ENCODE data around the gene NAP1L2.
A peak's percentile ranks its signal among the peaks of the same experiment; 100 is the strongest.
"Not testable (repeated sequence)": the region's sequence is repeated elsewhere in the genome, so short reads cannot be mapped to it uniquely, and the experiment has no call there.

NAP1L2 gene

GRCh38 chrX:73214426-73215094 is at the start of gene NAP1L2:
Gene NAP1L2 (minus strand): TSS chrX:73214851. CDS start chrX:73214492, 359 bp downstream.
- H3K9me3 ChIP-seq (ENCODE audit: control insufficient read depth, insufficient read depth, low read length), result no peaks in the 10 kb centered on the region
- H3K9ac ChIP-seq (ENCODE audit: low read depth, low read length), result peak within 1 kb of the TSS; percentile 54
- H3K4me3 ChIP-seq (ENCODE audit: low read depth, low read length), result peak within 1 kb of the TSS; percentile 66
- no peaks in the 10 kb centered on the region for H3K36me3 ChIP-seq (ENCODE audit: control insufficient read depth, insufficient read depth, low read length)
- H3K27me3 ChIP-seq (ENCODE audit: control insufficient read depth, insufficient read depth, low read length), result no peaks in the 10 kb centered on the region
- no peaks in the 10 kb centered on the region for H3K4me1 ChIP-seq (ENCODE audit: control insufficient read depth, insufficient read depth, low read length)

- H3K36me3 ChIP-seq (ENCODE audit: control insufficient read depth, insufficient read depth, low read length), result no peaks in the 10 kb centered on the region
- no peaks in the 10 kb centered on the region for H3K9me3 ChIP-seq (ENCODE audit: control insufficient read depth, insufficient read depth, low read length)
- no peaks in the 10 kb centered on the region for H3K27me3 ChIP-seq (ENCODE audit: control insufficient read depth, insufficient read depth, low read length)
- no peaks in the 10 kb centered on the region for H3K4me1 ChIP-seq (ENCODE audit: control insufficient read depth, insufficient read depth, low read length)
- H3K9ac ChIP-seq (ENCODE audit: low read depth, low read length), result no peak overlapping the region
- H3K4me3 ChIP-seq (ENCODE audit: low read depth, low read length), result no peak overlapping the region
Observed at GRCh38 chrX:73262991-73263390, 48.3 kb upstream of the NAP1L2 start.

- no peaks in the 10 kb centered on the region for H3K36me3 ChIP-seq (ENCODE audit: control insufficient read depth, insufficient read depth, low read length)
- no peak overlapping the region for H3K9ac ChIP-seq (ENCODE audit: low read depth, low read length)
- no peaks in the 10 kb centered on the region for H3K27me3 ChIP-seq (ENCODE audit: control insufficient read depth, insufficient read depth, low read length)
Observed at GRCh38 chrX:73239242-73239641, 24.6 kb upstream of the NAP1L2 start.

GRCh38 chrX:73217621-73218020 is 3.0 kb upstream of the NAP1L2 start:
- Histone ChIP-seq H3K9ac (ENCODE audit: low read depth, low read length) (no peak overlapping the region), H3K27me3 (ENCODE audit: control insufficient read depth, insufficient read depth, low read length) (no peaks in the 10 kb centered on the region), H3K9me3 (ENCODE audit: control insufficient read depth, insufficient read depth, low read length) (no peaks in the 10 kb centered on the region), H3K4me1 (ENCODE audit: control insufficient read depth, insufficient read depth, low read length) (no peaks in the 10 kb centered on the region), H3K4me3 (ENCODE audit: low read depth, low read length) (no peak overlapping the region), H3K36me3 (ENCODE audit: control insufficient read depth, insufficient read depth, low read length) (no peaks in the 10 kb centered on the region)

More at GRCh38 chrX:73239242-73239641, 24.6 kb upstream of the NAP1L2 start:
- H3K4me1 ChIP-seq (ENCODE audit: control insufficient read depth, insufficient read depth, low read length), result no peaks in the 10 kb centered on the region
- H3K4me3 ChIP-seq (ENCODE audit: low read depth, low read length), result no peak overlapping the region
- no peaks in the 10 kb centered on the region for H3K9me3 ChIP-seq (ENCODE audit: control insufficient read depth, insufficient read depth, low read length)

- Histone ChIP-seq H3K36me3 (ENCODE audit: control insufficient read depth, insufficient read depth, low read length) (no peaks in the 10 kb centered on the region), H3K9me3 (ENCODE audit: control insufficient read depth, insufficient read depth, low read length) (no peaks in the 10 kb centered on the region), H3K9ac (ENCODE audit: low read depth, low read length) (peak overlapping the region; percentile 54), H3K27me3 (ENCODE audit: control insufficient read depth, insufficient read depth, low read length) (no peaks in the 10 kb centered on the region), H3K4me3 (ENCODE audit: low read depth, low read length) (peak overlapping the region; percentile 66), H3K4me1 (ENCODE audit: control insufficient read depth, insufficient read depth, low read length) (no peaks in the 10 kb centered on the region)
Observed at GRCh38 chrX:73215246-73215645, 595 bp upstream of the NAP1L2 start.

- no peaks in the 10 kb centered on the region for H3K4me1 ChIP-seq (ENCODE audit: control insufficient read depth, insufficient read depth, low read length)
- no peaks in the 10 kb centered on the region for H3K9me3 ChIP-seq (ENCODE audit: control insufficient read depth, insufficient read depth, low read length)
- no peaks in the 10 kb centered on the region for H3K36me3 ChIP-seq (ENCODE audit: control insufficient read depth, insufficient read depth, low read length)
- H3K4me3 ChIP-seq (ENCODE audit: low read depth, low read length), result peak overlapping the region; percentile 66
- H3K9ac ChIP-seq (ENCODE audit: low read depth, low read length), result peak overlapping the region; percentile 37
- no peaks in the 10 kb centered on the region for H3K27me3 ChIP-seq (ENCODE audit: control insufficient read depth, insufficient read depth, low read length)
Observed at GRCh38 chrX:73213734-73214425, 771 bp downstream of the NAP1L2 start.

GRCh38 chrX:73206366-73206765 is 8.3 kb downstream of the NAP1L2 start:
- H3K36me3 ChIP-seq (ENCODE audit: control insufficient read depth, insufficient read depth, low read length), result no peaks in the 10 kb centered on the region
- H3K4me3 ChIP-seq (ENCODE audit: low read depth, low read length), result no peak overlapping the region
- no peaks in the 10 kb centered on the region for H3K9me3 ChIP-seq (ENCODE audit: control insufficient read depth, insufficient read depth, low read length)
- no peak overlapping the region for H3K9ac ChIP-seq (ENCODE audit: low read depth, low read length)
- H3K27me3 ChIP-seq (ENCODE audit: control insufficient read depth, insufficient read depth, low read length), result no peaks in the 10 kb centered on the region
- H3K4me1 ChIP-seq (ENCODE audit: control insufficient read depth, insufficient read depth, low read length), result no peaks in the 10 kb centered on the region

- Histone ChIP-seq H3K4me1 (ENCODE audit: control insufficient read depth, insufficient read depth, low read length) (no peaks in the 10 kb centered on the region), H3K27me3 (ENCODE audit: control insufficient read depth, insufficient read depth, low read length) (no peaks in the 10 kb centered on the region), H3K9me3 (ENCODE audit: control insufficient read depth, insufficient read depth, low read length) (no peaks in the 10 kb centered on the region), H3K9ac (ENCODE audit: low read depth, low read length) (no peak overlapping the region), H3K36me3 (ENCODE audit: control insufficient read depth, insufficient read depth, low read length) (no peaks in the 10 kb centered on the region), H3K4me3 (ENCODE audit: low read depth, low read length) (no peak overlapping the region)
Observed at GRCh38 chrX:73182502-73183114, 32.0 kb downstream of the NAP1L2 start.

GRCh38 chrX:73168945-73169344 is 45.7 kb downstream of the NAP1L2 start:
- not testable (repeated sequence) for H3K4me3 ChIP-seq (ENCODE audit: low read depth, low read length); H3K9ac ChIP-seq (ENCODE audit: low read depth, low read length); H3K27me3 ChIP-seq (ENCODE audit: control insufficient read depth, insufficient read depth, low read length); H3K36me3 ChIP-seq (ENCODE audit: control insufficient read depth, insufficient read depth, low read length); H3K4me1 ChIP-seq (ENCODE audit: control insufficient read depth, insufficient read depth, low read length); H3K9me3 ChIP-seq (ENCODE audit: control insufficient read depth, insufficient read depth, low read length)

All from iPS-15b (cell line).